GM12892 (cell line): ENCODE data around the gene KCNIP2.

Experiments
- POLR2A ChIP-seq: IDR thresholded peaks from 2 replicates; pipeline ENCODE4 v1.6.1; 2011; ENCODE audit warnings: low read depth, low read length, control low read depth
- POLR2AphosphoS5 ChIP-seq: IDR thresholded peaks from 2 replicates; pipeline ENCODE4 v1.6.1; 2011; ENCODE audit warnings: low read depth, low read length, control low read depth
- TAF1 ChIP-seq: IDR thresholded peaks from 2 replicates; pipeline ENCODE4 v1.6.1; 2011; ENCODE audit warnings: low read depth, mild to moderate bottlenecking, control low read depth, low read length, borderline replicate concordance

DNA sequence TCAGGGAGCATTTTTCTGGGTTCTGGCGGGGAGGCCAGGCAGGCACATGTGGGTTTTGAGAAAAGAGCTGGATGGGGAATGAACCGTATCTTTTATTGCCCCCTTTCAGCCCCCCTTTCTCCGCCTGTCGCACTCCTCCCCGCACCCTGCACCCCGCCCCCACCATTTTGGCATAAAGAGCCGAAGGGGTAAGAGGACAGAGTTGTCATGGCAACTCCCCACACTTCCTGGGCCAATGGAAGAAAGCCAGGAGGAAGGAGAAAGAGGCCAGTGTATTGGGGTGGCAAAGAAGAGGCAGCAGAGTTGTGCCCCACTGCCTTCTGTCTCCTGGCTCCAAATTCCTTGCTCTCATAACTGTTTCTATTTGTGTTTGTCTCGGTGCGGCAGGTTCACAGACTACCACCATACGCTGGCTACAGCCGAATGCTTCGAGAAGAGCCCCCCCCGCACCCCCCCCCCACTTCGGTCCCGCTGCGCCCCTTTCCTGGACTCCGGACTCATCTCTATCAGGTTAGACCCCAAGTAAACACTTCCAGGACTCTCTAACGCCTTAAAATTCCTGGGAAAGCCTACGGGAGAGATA, 3.4 kb downstream of the KCNIP2 start:
- TF ChIP-seq TAF1 = no peak
- no peak for TF ChIP-seq POLR2A
- TF ChIP-seq POLR2AphosphoS5 = no peak
